ENCODE results near the gene ITLN1.

Gene ITLN1

DNA sequence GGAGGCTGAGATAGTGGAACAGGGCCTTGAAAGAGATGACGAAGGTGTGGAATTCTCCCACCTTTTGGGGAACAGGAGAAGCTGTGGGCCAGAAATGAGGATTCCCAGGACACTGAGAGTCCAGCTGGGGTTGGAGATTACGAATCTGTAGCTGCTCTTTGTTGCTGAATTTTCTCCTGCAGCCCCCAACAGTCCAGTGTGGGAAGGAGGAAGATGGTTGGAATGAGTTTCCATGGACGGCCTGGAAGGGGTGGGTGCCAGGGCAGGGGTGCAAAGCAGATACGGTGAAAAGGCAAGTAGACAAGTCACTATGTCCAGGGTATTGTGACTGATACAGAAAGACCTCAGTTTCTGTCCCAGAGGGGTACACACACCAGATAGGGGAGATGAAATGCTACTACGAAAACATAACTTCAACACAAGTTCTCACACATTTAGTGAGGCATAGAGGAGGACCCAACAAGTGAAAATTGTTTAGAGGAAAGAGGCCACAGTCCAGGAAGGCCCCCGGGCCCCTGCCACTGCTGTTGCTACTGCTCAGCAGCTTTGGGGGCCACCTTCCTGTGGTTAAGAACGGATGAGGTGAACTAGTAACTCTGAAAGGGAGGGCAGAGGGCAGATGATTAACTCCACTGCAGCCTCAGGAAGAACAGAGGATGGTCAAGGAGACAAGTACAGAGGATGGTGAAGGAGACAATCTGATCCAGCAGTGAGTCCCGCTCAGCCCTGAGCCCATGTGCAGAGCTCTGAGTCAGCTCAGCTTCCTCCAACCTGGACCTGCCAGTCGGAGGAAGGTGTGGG lies 29.6 kb downstream of the ITLN1 start:
- H3K36me3 ChIP-seq (ENCODE audit: insufficient read depth, low read length): no peaks in the 10 kb centered on the region
- no peak overlapping the region for H3K9ac ChIP-seq (ENCODE audit: low read depth, low read length)
- H3K4me1 ChIP-seq (ENCODE audit: insufficient read depth, low read length): no peaks in the 10 kb centered on the region
- H3K9me3 ChIP-seq (ENCODE audit: control insufficient read depth, insufficient read depth, low read length): no peaks in the 10 kb centered on the region

- no peaks in the 10 kb centered on the region for H3K9me3 ChIP-seq (ENCODE audit: control insufficient read depth, insufficient read depth, low read length)
- no peaks in the 10 kb centered on the region for H3K36me3 ChIP-seq (ENCODE audit: insufficient read depth, low read length)
- H3K9ac ChIP-seq (ENCODE audit: low read depth, low read length): no peak overlapping the region
- no peaks in the 10 kb centered on the region for H3K4me1 ChIP-seq (ENCODE audit: insufficient read depth, low read length)
Measured at GRCh38 chr1:160853754-160854153, 31.2 kb downstream of the ITLN1 start.

DNA sequence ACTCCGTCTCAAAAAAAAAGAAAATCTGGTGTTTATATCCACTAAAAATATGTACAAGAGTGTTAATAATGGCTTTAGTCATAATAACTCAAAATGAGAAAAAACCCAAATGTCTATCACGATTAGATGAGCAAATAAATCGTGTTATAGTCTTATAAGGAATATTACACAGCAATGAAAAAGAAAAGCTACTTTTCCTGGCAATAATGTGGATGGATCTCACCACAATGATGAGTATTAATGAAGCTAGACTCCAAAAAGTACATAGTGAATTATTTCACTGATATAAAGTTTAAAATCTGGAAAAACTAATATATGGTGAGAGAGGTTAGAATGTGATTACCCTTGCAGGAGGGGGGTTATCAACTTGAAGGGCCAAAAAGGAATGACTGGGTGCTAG lies 32.0 kb downstream of the ITLN1 start:
- Histone ChIP-seq H3K9ac (ENCODE audit: low read depth, low read length) (no peak overlapping the region), H3K9me3 (ENCODE audit: control insufficient read depth, insufficient read depth, low read length) (no peaks in the 10 kb centered on the region), H3K4me1 (ENCODE audit: insufficient read depth, low read length) (no peaks in the 10 kb centered on the region), H3K36me3 (ENCODE audit: insufficient read depth, low read length) (no peaks in the 10 kb centered on the region)

DNA sequence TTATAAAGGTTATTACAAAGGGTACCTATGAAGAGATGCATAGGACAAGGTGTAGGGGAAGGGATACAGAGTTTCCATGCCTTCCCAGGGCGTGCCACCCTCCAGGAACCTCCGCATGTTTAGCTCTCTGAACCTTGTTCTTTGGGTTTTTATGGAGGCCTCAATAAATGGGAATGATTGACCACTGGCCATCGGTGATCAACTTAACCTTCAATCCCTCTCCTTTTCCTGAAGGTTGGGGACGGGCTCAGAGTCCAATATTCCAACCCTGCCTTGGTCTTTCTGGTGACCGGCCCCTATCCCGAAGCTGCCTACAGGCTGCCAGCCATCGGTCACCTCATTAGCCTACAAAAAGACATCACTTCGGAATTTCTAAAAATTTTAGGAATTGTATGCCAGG lies 34.0 kb downstream of the ITLN1 start:
- no peaks in the 10 kb centered on the region for H3K4me1 ChIP-seq (ENCODE audit: insufficient read depth, low read length)
- H3K9me3 ChIP-seq (ENCODE audit: control insufficient read depth, insufficient read depth, low read length): no peaks in the 10 kb centered on the region
- H3K36me3 ChIP-seq (ENCODE audit: insufficient read depth, low read length): no peaks in the 10 kb centered on the region
- no peak overlapping the region for H3K9ac ChIP-seq (ENCODE audit: low read depth, low read length)

DNA sequence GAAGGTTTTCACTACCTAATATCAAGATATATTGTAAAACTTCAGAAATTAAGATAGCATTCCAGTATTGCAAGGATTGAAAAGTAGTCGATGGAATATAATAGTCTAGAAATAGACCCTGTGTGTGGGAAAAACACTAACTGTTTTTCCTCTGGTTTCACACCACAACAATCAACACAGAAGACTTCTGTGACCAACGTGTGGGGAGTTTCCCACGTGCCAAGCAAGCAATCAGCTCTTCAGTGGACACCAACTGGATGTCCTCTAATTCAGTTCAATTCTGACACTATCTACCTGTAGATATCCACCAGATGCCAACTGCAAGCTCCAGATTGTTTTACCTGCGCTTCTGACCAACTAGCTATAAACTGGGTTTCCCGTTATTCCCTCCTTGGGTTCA lies 34.4 kb downstream of the ITLN1 start:
- H3K9ac ChIP-seq (ENCODE audit: low read depth, low read length): no peak overlapping the region
- no peaks in the 10 kb centered on the region for H3K36me3 ChIP-seq (ENCODE audit: insufficient read depth, low read length)
- no peaks in the 10 kb centered on the region for H3K4me1 ChIP-seq (ENCODE audit: insufficient read depth, low read length)
- no peaks in the 10 kb centered on the region for H3K9me3 ChIP-seq (ENCODE audit: control insufficient read depth, insufficient read depth, low read length)

GRCh38 chr1:160846281-160846680 lies 38.7 kb downstream of the ITLN1 start:
- no peaks in the 10 kb centered on the region for H3K9me3 ChIP-seq (ENCODE audit: control insufficient read depth, insufficient read depth, low read length)

GRCh38 chr1:160844447-160845232 lies 40.3 kb downstream of the ITLN1 start:
- Histone ChIP-seq H3K36me3 (ENCODE audit: insufficient read depth, low read length) (no peaks in the 10 kb centered on the region), H3K9ac (ENCODE audit: low read depth, low read length) (no peak overlapping the region), H3K9me3 (ENCODE audit: control insufficient read depth, insufficient read depth, low read length) (no peaks in the 10 kb centered on the region), H3K4me1 (ENCODE audit: insufficient read depth, low read length) (no peaks in the 10 kb centered on the region)

More at GRCh38 chr1:160846281-160846680, 38.7 kb downstream of the ITLN1 start:
- no peak overlapping the region for H3K9ac ChIP-seq (ENCODE audit: low read depth, low read length)
- no peaks in the 10 kb centered on the region for H3K4me1 ChIP-seq (ENCODE audit: insufficient read depth, low read length)
- no peaks in the 10 kb centered on the region for H3K36me3 ChIP-seq (ENCODE audit: insufficient read depth, low read length)

- peaks cover 5% of the 10 kb centered on the region; the same call in 1 of the 2 replicates for H3K4me1 ChIP-seq (ENCODE audit: insufficient read depth, low read length)
- H3K36me3 ChIP-seq (ENCODE audit: insufficient read depth, low read length): no peaks in the 10 kb centered on the region
- H3K9ac ChIP-seq (ENCODE audit: low read depth, low read length): no peak overlapping the region
- no peaks in the 10 kb centered on the region for H3K9me3 ChIP-seq (ENCODE audit: control insufficient read depth, insufficient read depth, low read length)
Measured at GRCh38 chr1:160841079-160841478, 43.9 kb downstream of the ITLN1 start.

- Histone ChIP-seq H3K4me1 (ENCODE audit: insufficient read depth, low read length) (peaks cover 5% of the 10 kb centered on the region; the same call in 1 of the 2 replicates), H3K36me3 (ENCODE audit: insufficient read depth, low read length) (no peaks in the 10 kb centered on the region), H3K9ac (ENCODE audit: low read depth, low read length) (no peak overlapping the region), H3K9me3 (ENCODE audit: control insufficient read depth, insufficient read depth, low read length) (no peaks in the 10 kb centered on the region)
Measured at GRCh38 chr1:160839746-160840145, 45.2 kb downstream of the ITLN1 start.

GRCh38 chr1:160838888-160839287 lies 46.1 kb downstream of the ITLN1 start:
- Histone ChIP-seq H3K9ac (ENCODE audit: low read depth, low read length) (no peak overlapping the region), H3K36me3 (ENCODE audit: insufficient read depth, low read length) (no peaks in the 10 kb centered on the region), H3K9me3 (ENCODE audit: control insufficient read depth, insufficient read depth, low read length) (no peaks in the 10 kb centered on the region), H3K4me1 (ENCODE audit: insufficient read depth, low read length) (peaks cover 5% of the 10 kb centered on the region; the same call in 1 of the 2 replicates)

- Histone ChIP-seq H3K9me3 (ENCODE audit: control insufficient read depth, insufficient read depth, low read length) (no peaks in the 10 kb centered on the region), H3K36me3 (ENCODE audit: insufficient read depth, low read length) (no peaks in the 10 kb centered on the region), H3K9ac (ENCODE audit: low read depth, low read length) (no peak overlapping the region), H3K4me1 (ENCODE audit: insufficient read depth, low read length) (peaks cover 5% of the 10 kb centered on the region; the same call in 1 of the 2 replicates)
Measured at GRCh38 chr1:160837558-160838205, 47.3 kb downstream of the ITLN1 start.

GRCh38 chr1:160836981-160837557 lies 47.9 kb downstream of the ITLN1 start:
- Histone ChIP-seq H3K4me1 (ENCODE audit: insufficient read depth, low read length) (peaks cover 5% of the 10 kb centered on the region; the same call in 1 of the 2 replicates), H3K9ac (ENCODE audit: low read depth, low read length) (no peak overlapping the region), H3K9me3 (ENCODE audit: control insufficient read depth, insufficient read depth, low read length) (no peaks in the 10 kb centered on the region), H3K36me3 (ENCODE audit: insufficient read depth, low read length) (no peaks in the 10 kb centered on the region)

GRCh38 chr1:160836561-160836960 lies 48.4 kb downstream of the ITLN1 start:
- Histone ChIP-seq H3K9ac (ENCODE audit: low read depth, low read length) (no peak overlapping the region), H3K9me3 (ENCODE audit: control insufficient read depth, insufficient read depth, low read length) (no peaks in the 10 kb centered on the region), H3K4me1 (ENCODE audit: insufficient read depth, low read length) (peaks cover 5% of the 10 kb centered on the region; the same call in 1 of the 2 replicates), H3K36me3 (ENCODE audit: insufficient read depth, low read length) (no peaks in the 10 kb centered on the region)

DNA sequence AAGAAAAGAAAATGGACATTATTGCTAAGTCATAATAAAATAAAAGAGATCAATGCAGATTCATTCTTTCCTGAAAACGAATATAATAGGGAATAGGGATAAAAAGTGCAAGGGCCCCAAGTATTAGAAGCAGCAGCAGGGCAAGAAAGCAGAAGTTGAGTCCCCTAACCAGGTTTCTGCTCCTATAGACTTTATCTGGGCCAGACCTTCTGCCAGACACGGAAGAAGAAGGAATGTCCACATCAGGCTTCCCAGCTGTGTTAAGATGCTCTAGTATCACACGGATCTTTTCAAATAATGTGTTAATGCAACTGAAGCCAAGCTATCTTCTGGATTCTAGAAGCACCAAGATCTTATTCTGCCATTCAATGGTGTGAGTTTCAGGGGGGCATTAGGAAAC lies 49.2 kb downstream of the ITLN1 start:
- H3K4me1 ChIP-seq (ENCODE audit: insufficient read depth, low read length): peaks cover 5% of the 10 kb centered on the region; the same call in 1 of the 2 replicates
- no peaks in the 10 kb centered on the region for H3K36me3 ChIP-seq (ENCODE audit: insufficient read depth, low read length)
- H3K9me3 ChIP-seq (ENCODE audit: control insufficient read depth, insufficient read depth, low read length): no peaks in the 10 kb centered on the region
- no peak overlapping the region for H3K9ac ChIP-seq (ENCODE audit: low read depth, low read length)
